ENCODE data around the gene SH3TC1.

GRCh38 chr4:8281519-8282133, 82.5 kb downstream of the SH3TC1 start:
- TF ChIP-seq POLR2A (IDR thresholded peaks at IDR 0.05) (no peak), CTCF (IDR thresholded peaks at IDR 0.05) (no peak), POLR2AphosphoS5 (IDR thresholded peaks at IDR 0.05) (peak; percentile 46)

All from gastroesophageal sphincter (tissue), 3 donors.